HG03064 (cell line): ENCODE results near the gene COBL.

Experiments used
- ATAC-seq: cut with Tn5 transposase; IDR thresholded peaks from one replicate; pipeline ENCODE4 v1.9.1; 2021; ENCODE audit warnings: low read depth; ENCODE audit not compliant: unreplicated experiment

The COBL gene

DNA sequence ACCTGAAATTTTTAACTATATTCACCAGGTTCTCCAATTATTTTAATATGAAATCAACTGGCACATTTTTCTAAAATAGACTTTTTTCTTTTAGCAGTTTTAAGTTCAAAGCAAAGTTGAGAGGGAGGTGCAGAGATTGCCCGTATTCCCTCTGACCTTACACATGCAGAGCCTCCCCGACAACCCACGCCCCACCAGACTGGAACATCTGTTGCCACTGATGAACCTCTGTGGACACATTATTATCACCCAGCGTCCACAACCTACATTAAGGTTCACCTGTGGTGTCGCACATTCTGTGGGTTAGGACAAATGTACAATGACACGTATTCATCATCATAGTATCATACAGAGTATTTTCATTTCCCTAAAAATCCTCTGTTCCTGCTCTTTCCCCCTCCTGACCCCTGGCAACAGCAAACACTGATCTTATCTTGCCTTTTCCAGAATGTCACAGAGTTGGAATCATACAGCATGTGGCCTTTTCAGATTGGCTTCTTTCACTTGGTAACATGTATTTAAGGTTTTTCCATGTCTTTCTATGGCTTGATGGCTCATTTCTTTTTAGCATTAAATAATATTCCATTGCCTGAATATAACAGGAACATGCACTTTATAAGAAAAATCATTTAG lies 37.1 kb downstream of the COBL start:
- ATAC-seq, result no peak

- ATAC-seq, result no peak
These were observed 37.8 kb downstream of the COBL start for GRCh38 chr7:51278797-51279196.

GRCh38 chr7:51276967-51277366 lies 39.6 kb downstream of the COBL start:
- ATAC-seq, result no peak

- ATAC-seq, result no peak
These were observed 40.5 kb downstream of the COBL start for GRCh38 chr7:51276091-51276605.

GRCh38 chr7:51275532-51275931 lies 41.1 kb downstream of the COBL start:
- ATAC-seq, result no peak

DNA sequence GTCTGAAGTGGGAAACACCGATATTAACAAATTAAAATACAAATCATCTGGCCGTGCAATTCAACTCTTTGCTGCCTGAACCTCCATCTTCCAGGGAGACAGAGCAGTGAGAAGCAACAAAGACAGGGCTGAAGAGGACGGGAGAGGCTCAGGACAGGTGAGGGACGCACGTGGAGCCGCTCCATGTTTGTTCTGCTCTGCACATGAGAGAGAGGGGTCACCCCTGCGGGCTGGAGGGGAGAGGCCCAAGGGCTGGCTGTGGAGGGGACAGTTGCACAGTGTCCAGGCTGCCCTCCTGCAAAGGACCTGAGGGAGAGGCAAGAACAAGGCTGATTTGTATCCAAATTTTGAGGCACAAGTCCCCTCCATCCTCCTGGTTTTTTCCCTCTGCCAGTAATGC lies 41.7 kb downstream of the COBL start:
- ATAC-seq, result no peak

- no peak for ATAC-seq
These were observed 42.6 kb downstream of the COBL start for GRCh38 chr7:51274001-51274400.

DNA sequence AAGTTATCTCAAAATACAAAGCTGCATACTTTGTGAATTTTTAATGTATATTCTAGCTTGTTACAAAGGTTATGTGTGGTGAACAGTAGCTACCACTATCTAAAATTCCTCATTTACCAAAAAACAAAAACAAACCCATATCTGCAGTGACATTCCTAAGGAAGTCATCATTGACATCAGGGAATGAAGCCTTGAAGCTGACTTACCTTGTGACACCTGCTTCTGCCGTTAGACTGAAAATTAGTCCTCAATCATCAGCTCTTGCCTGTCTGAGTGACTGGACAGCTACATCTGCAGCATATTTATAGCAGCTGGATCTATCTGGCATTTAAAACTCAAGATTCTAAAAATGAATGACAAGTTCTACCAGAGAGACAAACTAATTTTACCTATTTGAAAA lies 43.2 kb downstream of the COBL start:
- no peak for ATAC-seq

DNA sequence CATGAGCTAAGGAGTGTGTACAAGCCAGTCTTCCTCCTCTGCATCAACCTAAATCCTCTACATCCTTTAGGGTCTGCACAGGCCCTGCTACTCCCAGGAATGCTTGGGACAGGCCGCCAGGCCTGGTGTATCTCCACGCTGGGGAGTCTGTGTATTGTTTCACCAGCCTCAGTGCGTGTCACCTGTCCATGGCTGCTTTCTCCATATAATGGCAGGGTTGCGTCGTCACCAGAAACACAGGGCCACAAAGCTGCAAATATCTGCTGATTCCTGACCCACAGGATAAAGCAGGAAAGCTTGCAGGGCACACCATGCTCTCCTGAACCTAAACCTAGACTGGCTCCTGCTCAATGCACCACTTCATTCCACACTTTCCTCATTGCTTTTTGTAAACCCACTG lies 45.6 kb downstream of the COBL start:
- ATAC-seq, result no peak

GRCh38 chr7:51269911-51270310 lies 46.7 kb downstream of the COBL start:
- no peak for ATAC-seq

DNA sequence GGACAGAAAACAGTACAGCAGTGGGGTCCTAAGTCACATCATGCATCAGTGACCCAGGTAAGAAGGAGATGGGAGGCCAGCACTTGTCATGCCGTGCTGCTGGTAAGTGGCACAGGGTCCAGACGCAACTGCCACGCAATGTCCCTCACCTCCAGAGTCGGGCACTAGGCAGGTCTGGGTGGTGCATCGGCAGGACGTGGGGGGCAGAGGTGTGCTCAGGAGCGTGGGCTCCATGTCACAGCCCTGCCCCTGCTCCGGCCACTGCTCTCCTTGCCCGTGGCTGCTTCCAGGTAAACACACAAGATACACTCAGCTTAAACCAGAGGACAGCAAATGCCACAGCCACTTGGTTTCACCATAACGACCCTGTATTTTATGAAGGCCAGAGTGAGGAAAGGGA lies 47.3 kb downstream of the COBL start:
- no peak for ATAC-seq

DNA sequence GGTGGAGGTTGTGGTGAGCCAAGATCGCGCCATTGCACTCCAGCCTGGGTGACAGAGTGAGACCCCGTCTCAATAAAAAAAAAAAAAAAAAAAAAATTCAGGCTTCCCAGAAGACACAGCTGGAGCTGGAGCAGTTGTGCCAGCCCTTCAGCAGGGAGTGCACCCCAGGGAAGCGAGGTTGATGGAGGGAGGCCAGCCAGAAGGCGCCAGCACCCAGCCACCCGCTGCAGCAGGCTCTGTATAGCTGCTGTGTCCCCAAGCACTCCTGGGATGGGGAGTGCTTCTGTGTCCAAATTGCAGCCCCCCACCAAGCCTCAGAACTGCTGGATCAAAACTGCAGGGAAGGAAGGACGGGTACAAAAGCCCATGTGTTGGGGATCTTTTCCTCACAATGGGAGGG lies 47.8 kb downstream of the COBL start:
- ATAC-seq, result no peak

DNA sequence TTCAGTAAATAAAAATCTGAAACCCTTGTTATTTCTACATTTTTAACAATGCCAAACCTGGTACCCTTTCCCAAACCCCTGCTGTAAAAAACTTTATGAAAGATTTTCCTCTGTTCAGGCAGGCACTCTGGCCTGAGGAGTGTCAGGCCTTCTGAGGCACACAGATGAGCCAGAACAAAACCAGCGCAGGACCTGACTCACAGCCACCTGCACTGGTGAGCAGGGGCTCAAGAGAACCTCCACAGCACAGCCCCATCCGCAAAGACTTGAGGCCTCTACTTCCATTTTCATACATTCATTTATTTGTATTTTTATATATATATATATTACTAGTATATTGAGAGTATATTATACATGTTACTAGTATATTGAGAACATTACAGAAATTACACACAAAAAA lies 49.4 kb downstream of the COBL start:
- no peak for ATAC-seq

- ATAC-seq, result no peak
These were observed 51.3 kb downstream of the COBL start for GRCh38 chr7:51265066-51265907.

- ATAC-seq, result no peak
These were observed 52.8 kb downstream of the COBL start for GRCh38 chr7:51263631-51264484.

DNA sequence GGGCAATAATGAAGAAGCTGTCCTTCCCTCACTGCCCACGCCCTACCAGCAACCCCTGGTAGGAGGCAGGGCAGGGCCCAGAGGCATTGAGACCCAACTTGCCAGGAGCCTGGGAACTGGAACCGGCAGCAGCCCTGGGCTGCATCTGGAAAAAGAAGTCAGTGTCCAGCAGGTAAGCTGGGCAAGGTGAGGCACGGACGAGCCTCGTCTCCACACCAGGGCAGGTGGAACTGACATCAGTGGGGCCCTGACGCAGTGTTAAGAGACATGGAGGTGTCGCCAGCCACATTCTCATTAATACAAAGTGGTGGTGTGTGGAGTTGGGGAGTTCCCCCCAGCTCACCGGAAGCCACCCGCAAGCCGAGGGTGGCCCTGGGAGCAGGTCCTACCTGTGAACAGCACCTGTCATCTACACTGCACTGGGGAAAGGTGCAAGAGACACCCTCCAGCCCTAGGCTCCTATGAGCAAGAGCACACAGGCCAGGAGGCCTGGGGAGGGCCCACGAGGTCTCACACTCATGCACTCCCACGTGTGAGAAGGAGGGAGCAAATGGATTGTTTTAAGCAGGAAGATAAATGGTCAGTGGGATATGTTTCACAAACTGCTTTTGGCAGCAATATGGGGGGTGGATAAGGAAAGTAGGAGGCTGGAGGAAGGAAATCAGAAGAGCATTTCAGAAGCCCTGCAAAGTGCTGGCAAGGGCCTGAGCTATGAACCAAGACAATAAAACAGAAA lies 53.6 kb downstream of the COBL start:
- no peak for ATAC-seq

DNA sequence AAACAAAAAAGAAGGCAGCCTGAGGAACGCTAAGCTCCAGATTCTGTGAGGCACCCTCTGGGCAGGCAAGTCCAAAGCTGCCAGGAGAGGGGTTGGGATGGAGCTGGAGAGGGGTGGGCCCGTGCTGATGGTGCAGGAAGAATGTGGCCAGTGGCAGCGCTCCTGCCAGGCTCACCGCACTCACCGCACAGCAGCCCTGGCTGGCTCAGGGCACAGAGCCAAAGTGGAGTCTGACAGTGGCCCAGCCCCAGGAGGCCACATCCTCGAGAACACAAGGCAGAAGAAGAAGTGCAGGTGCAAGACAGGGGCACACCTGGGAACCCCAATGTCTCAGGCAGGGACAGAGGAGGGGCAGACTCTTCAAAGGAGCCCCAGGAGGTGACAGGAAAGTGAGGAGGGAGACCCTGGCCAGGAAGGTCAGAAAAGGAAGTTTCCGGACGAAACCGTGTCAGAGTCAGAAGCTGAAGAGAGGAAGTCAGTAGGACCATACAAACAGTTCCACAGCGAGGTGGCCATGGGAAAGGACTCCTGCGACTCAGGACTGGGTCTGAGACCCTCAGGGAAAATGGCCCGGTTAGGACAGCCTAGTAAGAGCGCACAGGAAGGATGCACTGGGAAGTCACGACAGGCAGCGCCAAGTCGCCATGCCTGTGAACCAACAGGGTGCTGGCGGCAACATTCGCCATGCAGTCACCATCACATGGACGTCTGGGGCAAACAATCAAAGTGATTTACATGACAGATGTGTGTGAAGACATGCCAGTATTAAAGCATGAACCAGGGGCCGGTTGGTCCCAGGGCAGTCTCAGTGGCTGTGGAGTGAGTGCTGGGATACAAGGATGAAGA lies 54.4 kb downstream of the COBL start:
- no peak for ATAC-seq

DNA sequence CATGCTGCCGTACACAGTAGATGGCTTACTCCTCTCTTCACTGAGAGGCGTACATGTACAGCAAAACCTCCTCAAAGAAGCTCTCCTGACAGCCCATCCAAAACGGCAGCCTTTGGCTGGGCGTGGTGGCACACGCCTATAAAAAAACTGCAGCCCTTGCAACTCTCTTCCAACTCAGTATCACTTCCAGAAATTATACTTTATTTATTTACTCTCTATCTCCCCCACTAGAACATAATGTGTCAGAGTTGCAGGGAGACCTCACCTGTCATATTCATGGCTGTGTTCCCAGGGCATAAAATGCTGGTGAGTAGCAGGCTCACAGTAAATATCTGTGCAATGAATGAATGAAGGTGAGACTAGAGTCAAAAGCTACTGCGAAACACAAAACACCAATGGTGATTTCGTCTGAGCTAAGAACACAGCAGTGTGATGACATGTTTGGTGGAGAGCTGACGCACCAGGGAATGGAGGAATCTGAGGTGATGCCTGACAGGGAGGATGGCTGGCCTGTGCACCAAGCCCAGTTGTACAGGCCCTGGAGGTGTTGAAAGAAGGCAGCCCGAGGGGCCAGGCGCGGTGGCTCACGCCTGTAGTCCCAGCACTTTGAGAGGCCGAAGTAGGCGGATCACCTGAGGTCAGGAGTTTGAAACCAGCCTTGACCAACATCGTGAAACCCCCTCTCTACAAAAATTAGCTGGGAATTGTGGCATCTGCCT lies 55.3 kb downstream of the COBL start:
- ATAC-seq, result no peak

GRCh38 chr7:51260516-51260915 lies 56.1 kb downstream of the COBL start:
- ATAC-seq, result no peak
